Natural killer cell (primary cell): ENCODE results near the gene ATG4D. TPM values are rescaled to one million over a fixed set of nuclear protein-coding genes. Genes with fewer than 3 reads are reported as not detected.

ENCODE experiments used
- ATAC-seq, 3 donors: fragments of 150-1000 bp in 2 of 3; fragments of 200-7000 bp in 1 of 3; cut with Tn5 transposase; 1 replicate in 1 of 3; 2 replicates in 2 of 3; pipeline ENCODE4 v1.10.0; 2021; ENCODE audit warnings: mild to moderate bottlenecking in 2 of 3, moderate library complexity in 2 of 3
- DNase-seq, 2 donors: peaks; one replicate each; pipeline versions ENCODE4 v3.0.0 to v3.0.0-alpha.2; 2013 to 2021; ENCODE audit warnings: mixed read lengths in 1 of 2
- H3K27ac ChIP-seq: one replicate; pipeline ENCODE4 v1.5.1; 2013; ENCODE audit warnings: mild to moderate bottlenecking, low read length
- H3K27me3 ChIP-seq: one replicate; pipeline ENCODE4 v1.6.1; 2013; ENCODE audit warnings: low read length; ENCODE audit not compliant: control insufficient read depth, insufficient read depth
- H3K36me3 ChIP-seq: one replicate; pipeline ENCODE4 v1.6.1; 2013; ENCODE audit warnings: low read length; ENCODE audit not compliant: control insufficient read depth, insufficient read depth
- H3K4me1 ChIP-seq: one replicate; pipeline ENCODE4 v1.6.1; 2013; ENCODE audit warnings: low read length; ENCODE audit not compliant: control insufficient read depth, insufficient read depth
- H3K4me3 ChIP-seq: one replicate; pipeline ENCODE4 v1.5.1; 2013; ENCODE audit warnings: low read length
- H3K9me3 ChIP-seq: one replicate; pipeline ENCODE4 v1.6.1; 2013; ENCODE audit warnings: low read length; ENCODE audit not compliant: control insufficient read depth, insufficient read depth
- H3K27ac Mint-ChIP-seq, 2 donors: one replicate each; pipeline ENCODE4 v1.8.0; 2022; ENCODE audit warnings: mild to moderate bottlenecking in 2 of 2, mixed read lengths in 2 of 2, moderate library complexity in 1 of 2
- H3K27me3 Mint-ChIP-seq, 2 donors: one replicate each; pipeline ENCODE4 v1.8.0; 2022; ENCODE audit warnings: low read depth in 2 of 2, mixed read lengths in 2 of 2
- H3K36me3 Mint-ChIP-seq: one replicate; pipeline ENCODE4 v1.8.0; 2022; ENCODE audit warnings: mixed read lengths
- H3K4me1 Mint-ChIP-seq, 2 donors: one replicate each; pipeline ENCODE4 v1.8.0; 2022; ENCODE audit warnings: mixed read lengths in 2 of 2
- H3K4me3 Mint-ChIP-seq: one replicate; pipeline ENCODE4 v1.8.0; 2022; ENCODE audit warnings: mild to moderate bottlenecking, moderate library complexity, mixed read lengths
- H3K9me3 Mint-ChIP-seq, 2 donors: one replicate each; pipeline ENCODE4 v1.8.0; 2022; ENCODE audit warnings: mixed read lengths in 2 of 2
- CTCF ChIP-seq: fragments of 200-600 bp; IDR thresholded peaks from one replicate; pipeline ENCODE4 v1.8.0; 2022; ENCODE audit warnings: antibody characterized with exemption
- WGBS: methylation state at CpG from one replicate; pipeline ENCODE4 v1.1.7; 2013; ENCODE audit warnings: missing lambda C conversion rate; ENCODE audit not compliant: insufficient coverage; 5-methylcytosine and 5-hydroxymethylcytosine counted together
- intact Hi-C: fragments of 100-400 bp; cut with micrococcal nuclease; formaldehyde crosslinking; loops from one replicate; pipeline ENCODE4 v1.14.2; 2022
- total RNA-seq, 4 donors: library from RNA; stranded (reverse); fragments of 120-200 nt in 1 of 4; gene quantifications; one replicate each; pipeline versions ENCODE4 v1.2.3 to v1.2.4, GENCODE V29; 2013 to 2022

ATG4D gene
- total RNA-seq, 3 donors from 2014 or later (not counting 1 experiment from before 2014, with no cell fraction given) = 128 to 155 (median 138) TPM

- H3K9me3 ChIP-seq = no peaks in the 10 kb centered on the region
- DNase-seq = no peak
- no peak overlapping the region for H3K4me3 ChIP-seq
- H3K27me3 ChIP-seq = no peaks in the 10 kb centered on the region
- Mint-ChIP-seq H3K4me1 (peaks cover 3 to 9% of the 10 kb centered on the region in 2 donors), H3K27me3 (no peaks in the 10 kb centered on the region), H3K4me3 (no peak overlapping the region), H3K36me3 (no peaks in the 10 kb centered on the region), H3K9me3 (no peaks in the 10 kb centered on the region), H3K27ac (no peak overlapping the region)
- no peak for ATAC-seq
- no peaks in the 10 kb centered on the region for H3K36me3 ChIP-seq
- H3K4me1 ChIP-seq = peaks cover under 1% of the 10 kb centered on the region
- intact Hi-C loops = no loop called here
- no peak overlapping the region for H3K27ac ChIP-seq
- no peak for TF ChIP-seq CTCF
- 86% methylated on average over 9 of the region's 10 CpGs for WGBS
These were observed 9.9 kb upstream of the ATG4D start for GRCh38 chr19:10533646-10534386.

DNA sequence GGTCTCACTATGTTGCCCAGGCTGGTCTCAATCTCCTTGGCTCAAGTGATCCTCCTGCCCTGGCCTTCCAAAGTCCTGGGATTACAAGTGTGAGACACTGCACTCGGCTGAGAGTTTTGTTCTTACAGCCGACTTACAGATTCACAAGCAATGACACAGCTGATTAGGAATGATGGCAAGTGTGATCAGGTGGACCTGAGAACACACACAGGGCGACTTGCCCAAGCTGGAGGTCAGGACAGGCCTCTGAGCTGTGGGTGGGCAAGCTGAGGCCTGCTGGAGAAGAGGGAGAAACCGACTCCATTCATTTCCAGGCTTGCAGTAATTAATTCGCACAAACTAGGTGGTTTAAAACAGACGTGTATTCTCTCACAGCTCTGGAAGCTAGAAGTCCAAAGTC, 8.1 kb upstream of the ATG4D start:
- ATAC-seq (no peak), DNase-seq (no peak)
- Mint-ChIP-seq H3K27me3 (no peaks in the 10 kb centered on the region), H3K4me3 (no peak overlapping the region), H3K9me3 (no peaks in the 10 kb centered on the region), H3K27ac (no peak overlapping the region), H3K4me1 (peaks cover 6 to 18% of the 10 kb centered on the region in 2 donors), H3K36me3 (no peaks in the 10 kb centered on the region)
- intact Hi-C loops = no loop called here
- Histone ChIP-seq H3K4me1 (peaks cover 6% of the 10 kb centered on the region), H3K36me3 (no peaks in the 10 kb centered on the region), H3K9me3 (no peaks in the 10 kb centered on the region), H3K27ac (no peak overlapping the region), H3K27me3 (no peaks in the 10 kb centered on the region), H3K4me3 (no peak overlapping the region)
- 86% methylated on average over 6 of the region's 6 CpGs for WGBS
- no peak for TF ChIP-seq CTCF

DNA sequence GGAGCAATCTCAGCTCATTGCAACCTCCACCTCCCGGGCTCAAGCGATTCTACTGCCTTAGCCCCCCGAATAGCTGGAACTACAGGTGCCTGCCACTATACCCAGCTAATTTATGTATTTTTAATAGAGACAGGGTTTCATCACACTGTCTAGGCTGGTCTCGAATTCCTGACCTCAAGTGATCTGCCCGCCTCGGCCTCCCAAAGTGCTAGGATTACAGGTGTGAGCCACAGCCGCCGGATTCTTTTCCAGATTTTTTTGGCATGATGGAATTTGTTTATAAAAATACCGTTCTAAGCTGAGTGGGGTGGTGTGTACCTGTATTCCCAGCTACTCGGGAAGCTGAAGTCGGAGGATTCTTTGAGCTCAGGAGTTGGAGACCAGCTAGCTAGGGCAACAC, 6.0 kb upstream of the ATG4D start:
- Mint-ChIP-seq H3K9me3 (no peaks in the 10 kb centered on the region), H3K27ac (no peak overlapping the region), H3K4me1 (peaks cover 6 to 25% of the 10 kb centered on the region in 2 donors), H3K4me3 (no peak overlapping the region), H3K36me3 (no peaks in the 10 kb centered on the region), H3K27me3 (no peaks in the 10 kb centered on the region)
- DNase-seq (no peak), ATAC-seq (no peak)
- WGBS = 94% methylated on average over 10 of the region's 11 CpGs
- Histone ChIP-seq H3K27ac (no peak overlapping the region), H3K27me3 (no peaks in the 10 kb centered on the region), H3K9me3 (no peaks in the 10 kb centered on the region), H3K4me1 (peaks cover 12% of the 10 kb centered on the region), H3K36me3 (no peaks in the 10 kb centered on the region), H3K4me3 (no peak overlapping the region)
- TF ChIP-seq CTCF = no peak
- intact Hi-C loops = no loop called here
